ENCODE measurements around the gene FIGN.

Gene FIGN, protein sequence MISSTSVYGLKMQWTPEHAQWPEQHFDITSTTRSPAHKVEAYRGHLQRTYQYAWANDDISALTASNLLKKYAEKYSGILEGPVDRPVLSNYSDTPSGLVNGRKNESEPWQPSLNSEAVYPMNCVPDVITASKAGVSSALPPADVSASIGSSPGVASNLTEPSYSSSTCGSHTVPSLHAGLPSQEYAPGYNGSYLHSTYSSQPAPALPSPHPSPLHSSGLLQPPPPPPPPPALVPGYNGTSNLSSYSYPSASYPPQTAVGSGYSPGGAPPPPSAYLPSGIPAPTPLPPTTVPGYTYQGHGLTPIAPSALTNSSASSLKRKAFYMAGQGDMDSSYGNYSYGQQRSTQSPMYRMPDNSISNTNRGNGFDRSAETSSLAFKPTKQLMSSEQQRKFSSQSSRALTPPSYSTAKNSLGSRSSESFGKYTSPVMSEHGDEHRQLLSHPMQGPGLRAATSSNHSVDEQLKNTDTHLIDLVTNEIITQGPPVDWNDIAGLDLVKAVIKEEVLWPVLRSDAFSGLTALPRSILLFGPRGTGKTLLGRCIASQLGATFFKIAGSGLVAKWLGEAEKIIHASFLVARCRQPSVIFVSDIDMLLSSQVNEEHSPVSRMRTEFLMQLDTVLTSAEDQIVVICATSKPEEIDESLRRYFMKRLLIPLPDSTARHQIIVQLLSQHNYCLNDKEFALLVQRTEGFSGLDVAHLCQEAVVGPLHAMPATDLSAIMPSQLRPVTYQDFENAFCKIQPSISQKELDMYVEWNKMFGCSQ

GRCh38 chr2:163735685-163736432 is at the start of gene FIGN:
FIGN (minus strand) TSS chr2:163736008; CDS start chr2:163734927, 1,081 bp downstream.
- DNase-seq (ENCODE audit: insufficient read length, low spot score), result peak; percentile 24
- FAIRE-seq, result no peak
- no peak for TF ChIP-seq CTCF (IDR thresholded peaks at IDR 0.05; ENCODE audit: insufficient read depth, missing control alignments)

GRCh38 chr2:163785162-163785561 is 49.4 kb upstream of the FIGN start:
- FAIRE-seq (no peak), DNase-seq (ENCODE audit: insufficient read length, low spot score) (no peak)
- TF ChIP-seq CTCF (IDR thresholded peaks at IDR 0.05; ENCODE audit: insufficient read depth, missing control alignments), result no peak

GRCh38 chr2:163779970-163780597 is 44.3 kb upstream of the FIGN start:
- DNase-seq (ENCODE audit: insufficient read length, low spot score) (no peak), FAIRE-seq (no peak)
- no peak for TF ChIP-seq CTCF (IDR thresholded peaks at IDR 0.05; ENCODE audit: insufficient read depth, missing control alignments)

- TF ChIP-seq CTCF (IDR thresholded peaks at IDR 0.05; ENCODE audit: insufficient read depth, missing control alignments), result no peak
- FAIRE-seq (no peak), DNase-seq (ENCODE audit: insufficient read length, low spot score) (no peak)
These were observed 42.4 kb upstream of the FIGN start for GRCh38 chr2:163778045-163778781.

DNA sequence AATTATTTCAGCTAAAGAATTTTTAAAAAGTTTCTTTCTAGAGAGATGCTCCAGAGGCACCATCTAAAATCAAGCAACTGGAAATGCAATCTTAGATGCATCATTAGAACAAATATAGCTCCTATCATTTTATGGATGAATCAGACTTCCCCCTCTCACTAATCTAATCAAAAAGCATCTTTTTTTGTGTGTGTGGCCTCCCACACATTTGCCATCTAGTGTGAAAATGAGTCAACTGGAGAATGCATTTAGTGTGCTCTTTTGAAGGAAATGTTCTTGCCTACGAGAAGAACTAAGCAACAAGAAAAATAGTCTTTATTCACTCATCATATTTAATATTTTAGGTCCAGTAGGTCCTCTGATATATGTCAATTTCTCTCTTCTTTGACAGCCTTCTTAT is 39.5 kb upstream of the FIGN start:
- FAIRE-seq (no peak), DNase-seq (ENCODE audit: insufficient read length, low spot score) (no peak)
- TF ChIP-seq CTCF (IDR thresholded peaks at IDR 0.05; ENCODE audit: insufficient read depth, missing control alignments), result no peak

DNA sequence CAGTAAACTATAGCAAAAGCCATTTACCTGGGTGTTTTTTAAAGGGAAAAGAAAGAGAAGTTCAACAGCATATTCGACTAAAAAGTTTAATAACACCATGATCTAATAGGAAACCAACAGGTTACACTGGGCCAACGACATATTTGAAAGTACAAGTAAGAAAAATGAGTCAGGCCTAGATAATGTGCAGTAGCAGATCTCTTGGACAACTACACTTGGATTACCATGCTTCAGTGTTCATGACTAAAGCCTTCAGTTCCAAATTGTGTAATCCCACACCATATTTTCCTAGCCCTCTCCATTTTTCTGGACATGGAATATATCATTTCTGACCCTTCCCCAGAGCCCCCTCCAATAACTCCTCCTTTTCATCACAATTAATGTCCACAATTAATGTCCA is 39.1 kb upstream of the FIGN start:
- no peak for TF ChIP-seq CTCF (IDR thresholded peaks at IDR 0.05; ENCODE audit: insufficient read depth, missing control alignments)
- DNase-seq (ENCODE audit: insufficient read length, low spot score) (no peak), FAIRE-seq (no peak)

Data from D721Med (cell line).